HepG2 (cell line): ENCODE results near the gene DPT. TPM values are rescaled to one million over a fixed set of nuclear protein-coding genes. Genes with fewer than 3 reads are reported as not detected.

Experiments used
- CEBPB ChIP-seq: IDR thresholded peaks from 2 replicates; pipeline ENCODE4 v1.6.1; 2011; ENCODE audit warnings: low read depth, low read length, improper control_type of control experiment, borderline replicate concordance
- FIP1L1 ChIP-seq: fragments of 200-400 bp; formaldehyde crosslinking; IDR thresholded peaks from 2 replicates; pipeline ENCODE4 v1.6.1; 2018; ENCODE audit warnings: low read depth, mild to moderate bottlenecking, low read length, moderate library complexity, borderline replicate concordance; ENCODE audit not compliant: insufficient read depth
- KDM5A ChIP-seq: fragments of 200-600 bp; sonication (generic); IDR thresholded peaks from 2 replicates; pipeline ENCODE4 v1.7.0; 2018; ENCODE audit warnings: antibody characterized with exemption, mild to moderate bottlenecking, low read length, borderline replicate concordance
- NFIB ChIP-seq: sonication (generic); formaldehyde crosslinking; IDR thresholded peaks from 2 replicates; pipeline ENCODE4 v1.9.0; 2021; ENCODE audit warnings: missing genetic modification reagents, mild to moderate bottlenecking, borderline replicate concordance
- NR1H2 ChIP-seq: sonication (generic); formaldehyde crosslinking; IDR thresholded peaks from 2 replicates; pipeline ENCODE4 v1.8.1; 2022; ENCODE audit warnings: low read depth, missing genetic modification reagents, borderline replicate concordance
- PCBP1 ChIP-seq: fragments of 200-400 bp; formaldehyde crosslinking; IDR thresholded peaks from 2 replicates; pipeline ENCODE4 v1.6.1; 2017; ENCODE audit warnings: mild to moderate bottlenecking, low read depth, low read length, borderline replicate concordance
- PHF8 ChIP-seq: sonication (generic); formaldehyde crosslinking; IDR thresholded peaks from 2 replicates; pipeline ENCODE4 v1.5.0; 2020; ENCODE audit warnings: missing genetic modification reagents
- POLR2AphosphoS2 ChIP-seq: IDR thresholded peaks from 2 replicates; pipeline ENCODE4 v1.6.1; 2011; ENCODE audit warnings: low read depth, low read length, improper control_type of control experiment
- SCMH1 ChIP-seq: sonication (generic); formaldehyde crosslinking; IDR thresholded peaks from 2 replicates; pipeline ENCODE4 v1.9.0; 2021; ENCODE audit warnings: missing genetic modification reagents, mild to moderate bottlenecking, borderline replicate concordance
- SMC3 ChIP-seq: IDR thresholded peaks from 2 replicates; pipeline ENCODE4 v1.6.1; 2011; ENCODE audit warnings: low read length, improper control_type of control experiment
- TAF1 ChIP-seq: sonication (generic); formaldehyde crosslinking; IDR thresholded peaks from 2 replicates; pipeline ENCODE4 v1.4.0; 2020; ENCODE audit warnings: missing genetic modification reagents
- ZBTB8A ChIP-seq: sonication (generic); formaldehyde crosslinking; IDR thresholded peaks from 2 replicates; pipeline ENCODE4 v1.4.0; 2020; ENCODE audit warnings: mild to moderate bottlenecking, low read depth, missing genetic modification reagents, borderline replicate concordance
- ZNF180 ChIP-seq: sonication (generic); formaldehyde crosslinking; IDR thresholded peaks from 2 replicates; pipeline ENCODE4 v1.4.0; 2020; ENCODE audit warnings: low read depth, missing genetic modification reagents, borderline replicate concordance
- ZNF260 ChIP-seq: sonication (generic); formaldehyde crosslinking; IDR thresholded peaks from 2 replicates; pipeline ENCODE4 v1.4.0; 2020; ENCODE audit warnings: missing genetic modification reagents, low read depth, mild to moderate bottlenecking, borderline replicate concordance
- ZNF350 ChIP-seq: sonication (generic); formaldehyde crosslinking; IDR thresholded peaks from 2 replicates; pipeline ENCODE4 v1.4.0; 2020; ENCODE audit warnings: mild to moderate bottlenecking, low read depth, missing genetic modification reagents, borderline replicate concordance
- polyA plus RNA-seq, 8 experiments: library from polyadenylated mRNA; depleted of rRNA in 3 of 8; stranded (reverse) in 7 of 8; unstranded in 1 of 8; fragments of >200 nt; fragmentation: Illumina TruSeq in 4 of 8; extraction: Trizol in 4 of 8; gene quantifications; 2 replicates each; pipeline versions ENCODE4 v1.2.1 to v1.2.3, GENCODE V29; 2011 to 2016; ENCODE audit warnings: low read depth in 4 of 8, missing spikeins in 1 of 8, mixed read lengths in 1 of 8; ENCODE audit not compliant: insufficient read depth in 1 of 8
- total RNA-seq, 5 experiments: library from RNA; depleted of rRNA; stranded (reverse); fragments of >200 nt; fragmentation: Illumina TruSeq; extraction: Trizol; gene quantifications; 2 replicates each; pipeline ENCODE4 v1.2.3, GENCODE V29; 2016; ENCODE audit warnings: low read depth in 1 of 5
- TF ChIP-seq, protein P1 (sequence below): sonication (generic); formaldehyde crosslinking; IDR thresholded peaks from 2 replicates; pipeline ENCODE4 v1.4.0; 2020; ENCODE audit warnings: missing genetic modification reagents
- TF ChIP-seq, protein P2 (sequence below): sonication (generic); formaldehyde crosslinking; IDR thresholded peaks from 2 replicates; pipeline ENCODE4 v1.8.0; 2022; ENCODE audit warnings: low read depth, missing genetic modification reagents
- TF ChIP-seq, protein P3 (sequence below): IDR thresholded peaks from 2 replicates; pipeline ENCODE4 v1.6.1; 2016; ENCODE audit warnings: control low read depth
- TF ChIP-seq, protein P4 (sequence below): fragments of 450-650 bp; IDR thresholded peaks from 2 replicates; pipeline ENCODE4 v1.6.1; 2017; ENCODE audit warnings: mild to moderate bottlenecking
- TF ChIP-seq, protein P5 (sequence below): sonication (generic); formaldehyde crosslinking; IDR thresholded peaks from 2 replicates; pipeline ENCODE4 v1.5.0; 2020; ENCODE audit warnings: mild to moderate bottlenecking, missing genetic modification reagents
- TF ChIP-seq, protein P6 (sequence below): IDR thresholded peaks from 2 replicates; pipeline ENCODE4 v1.6.1; 2016; ENCODE audit warnings: mild to moderate bottlenecking, missing biosample characterization, missing genetic modification reagents

Gene DPT
- total and polyA plus RNA-seq, 2 of the 13 experiments (the other 11 are each of a cell fraction or from before 2014, with no cell fraction given) = 0.04 TPM; not detected in 1

DNA sequence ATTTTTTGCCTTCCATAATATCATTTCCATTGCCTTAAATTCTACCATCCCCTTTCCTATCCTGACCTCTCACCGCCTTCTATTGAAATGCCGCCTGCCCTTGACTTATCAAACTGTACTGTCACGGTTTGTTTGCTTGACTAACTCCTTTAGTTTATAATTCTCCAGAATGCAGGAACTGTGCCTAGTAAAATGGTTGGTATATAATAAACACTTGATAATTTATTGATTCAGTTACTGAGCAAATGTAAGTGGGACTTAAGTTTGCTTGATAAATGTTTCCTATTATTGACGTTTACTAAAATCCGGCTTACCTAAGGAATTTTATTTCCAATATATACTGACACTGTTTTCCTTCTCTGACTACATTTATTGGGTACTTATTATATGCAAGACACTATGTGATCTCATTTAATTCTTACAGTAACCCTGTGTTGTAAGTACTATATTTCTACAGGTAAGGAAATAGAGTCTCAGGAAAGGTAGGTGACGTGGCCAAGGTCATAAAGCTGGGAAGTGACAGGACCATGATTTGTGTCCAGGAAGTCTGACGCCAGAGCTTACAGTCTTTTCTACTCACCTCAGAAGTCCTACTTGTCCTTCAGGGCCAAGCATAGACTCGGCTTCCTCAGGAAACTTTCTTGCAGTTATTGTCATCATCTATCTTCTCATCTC lies 35.7 kb downstream of the DPT start (continued):
- TF ChIP-seq FIP1L1 = no peak
- TF ChIP-seq, protein P1, sequence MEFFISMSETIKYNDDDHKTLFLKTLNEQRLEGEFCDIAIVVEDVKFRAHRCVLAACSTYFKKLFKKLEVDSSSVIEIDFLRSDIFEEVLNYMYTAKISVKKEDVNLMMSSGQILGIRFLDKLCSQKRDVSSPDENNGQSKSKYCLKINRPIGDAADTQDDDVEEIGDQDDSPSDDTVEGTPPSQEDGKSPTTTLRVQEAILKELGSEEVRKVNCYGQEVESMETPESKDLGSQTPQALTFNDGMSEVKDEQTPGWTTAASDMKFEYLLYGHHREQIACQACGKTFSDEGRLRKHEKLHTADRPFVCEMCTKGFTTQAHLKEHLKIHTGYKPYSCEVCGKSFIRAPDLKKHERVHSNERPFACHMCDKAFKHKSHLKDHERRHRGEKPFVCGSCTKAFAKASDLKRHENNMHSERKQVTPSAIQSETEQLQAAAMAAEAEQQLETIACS (CRISPR knock-in tag) = no peak
- no peak for TF ChIP-seq PHF8
- no peak for TF ChIP-seq NR1H2 (CRISPR knock-in tag)
- TF ChIP-seq NFIB (CRISPR knock-in tag) = no peak
- no peak for TF ChIP-seq SCMH1
- no peak for TF ChIP-seq PCBP1
- no peak for TF ChIP-seq ZNF350 (CRISPR knock-in tag)
- TF ChIP-seq ZNF180 (CRISPR knock-in tag) = no peak
- TF ChIP-seq ZBTB8A (CRISPR knock-in tag) = no peak
- TF ChIP-seq, protein P2, sequence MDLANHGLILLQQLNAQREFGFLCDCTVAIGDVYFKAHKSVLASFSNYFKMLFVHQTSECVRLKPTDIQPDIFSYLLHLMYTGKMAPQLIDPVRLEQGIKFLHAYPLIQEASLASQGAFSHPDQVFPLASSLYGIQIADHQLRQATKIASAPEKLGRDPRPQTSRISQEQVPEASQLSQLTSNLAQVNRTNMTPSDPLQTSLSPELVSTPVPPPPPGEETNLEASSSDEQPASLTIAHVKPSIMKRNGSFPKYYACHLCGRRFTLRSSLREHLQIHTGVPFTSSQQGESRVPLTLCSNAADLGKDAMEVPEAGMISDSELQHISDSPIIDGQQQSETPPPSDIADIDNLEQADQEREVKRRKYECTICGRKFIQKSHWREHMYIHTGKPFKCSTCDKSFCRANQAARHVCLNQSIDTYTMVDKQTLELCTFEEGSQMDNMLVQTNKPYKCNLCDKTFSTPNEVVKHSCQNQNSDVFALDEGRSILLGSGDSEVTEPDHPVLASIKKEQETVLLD (CRISPR knock-in tag) = no peak
- TF ChIP-seq ZNF260 (CRISPR knock-in tag) = no peak
- TF ChIP-seq, protein P3, sequence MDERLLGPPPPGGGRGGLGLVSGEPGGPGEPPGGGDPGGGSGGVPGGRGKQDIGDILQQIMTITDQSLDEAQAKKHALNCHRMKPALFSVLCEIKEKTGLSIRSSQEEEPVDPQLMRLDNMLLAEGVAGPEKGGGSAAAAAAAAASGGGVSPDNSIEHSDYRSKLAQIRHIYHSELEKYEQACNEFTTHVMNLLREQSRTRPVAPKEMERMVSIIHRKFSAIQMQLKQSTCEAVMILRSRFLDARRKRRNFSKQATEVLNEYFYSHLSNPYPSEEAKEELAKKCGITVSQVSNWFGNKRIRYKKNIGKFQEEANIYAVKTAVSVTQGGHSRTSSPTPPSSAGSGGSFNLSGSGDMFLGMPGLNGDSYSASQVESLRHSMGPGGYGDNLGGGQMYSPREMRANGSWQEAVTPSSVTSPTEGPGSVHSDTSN = no peak
- no peak for TF ChIP-seq CEBPB
- no peak for TF ChIP-seq KDM5A
- TF ChIP-seq, protein P4, sequence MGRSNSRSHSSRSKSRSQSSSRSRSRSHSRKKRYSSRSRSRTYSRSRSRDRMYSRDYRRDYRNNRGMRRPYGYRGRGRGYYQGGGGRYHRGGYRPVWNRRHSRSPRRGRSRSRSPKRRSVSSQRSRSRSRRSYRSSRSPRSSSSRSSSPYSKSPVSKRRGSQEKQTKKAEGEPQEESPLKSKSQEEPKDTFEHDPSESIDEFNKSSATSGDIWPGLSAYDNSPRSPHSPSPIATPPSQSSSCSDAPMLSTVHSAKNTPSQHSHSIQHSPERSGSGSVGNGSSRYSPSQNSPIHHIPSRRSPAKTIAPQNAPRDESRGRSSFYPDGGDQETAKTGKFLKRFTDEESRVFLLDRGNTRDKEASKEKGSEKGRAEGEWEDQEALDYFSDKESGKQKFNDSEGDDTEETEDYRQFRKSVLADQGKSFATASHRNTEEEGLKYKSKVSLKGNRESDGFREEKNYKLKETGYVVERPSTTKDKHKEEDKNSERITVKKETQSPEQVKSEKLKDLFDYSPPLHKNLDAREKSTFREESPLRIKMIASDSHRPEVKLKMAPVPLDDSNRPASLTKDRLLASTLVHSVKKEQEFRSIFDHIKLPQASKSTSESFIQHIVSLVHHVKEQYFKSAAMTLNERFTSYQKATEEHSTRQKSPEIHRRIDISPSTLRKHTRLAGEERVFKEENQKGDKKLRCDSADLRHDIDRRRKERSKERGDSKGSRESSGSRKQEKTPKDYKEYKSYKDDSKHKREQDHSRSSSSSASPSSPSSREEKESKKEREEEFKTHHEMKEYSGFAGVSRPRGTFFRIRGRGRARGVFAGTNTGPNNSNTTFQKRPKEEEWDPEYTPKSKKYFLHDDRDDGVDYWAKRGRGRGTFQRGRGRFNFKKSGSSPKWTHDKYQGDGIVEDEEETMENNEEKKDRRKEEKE = no peak
- TF ChIP-seq TAF1 = no peak
- no peak for TF ChIP-seq SMC3
- TF ChIP-seq POLR2AphosphoS2 = no peak
- TF ChIP-seq, protein P5, sequence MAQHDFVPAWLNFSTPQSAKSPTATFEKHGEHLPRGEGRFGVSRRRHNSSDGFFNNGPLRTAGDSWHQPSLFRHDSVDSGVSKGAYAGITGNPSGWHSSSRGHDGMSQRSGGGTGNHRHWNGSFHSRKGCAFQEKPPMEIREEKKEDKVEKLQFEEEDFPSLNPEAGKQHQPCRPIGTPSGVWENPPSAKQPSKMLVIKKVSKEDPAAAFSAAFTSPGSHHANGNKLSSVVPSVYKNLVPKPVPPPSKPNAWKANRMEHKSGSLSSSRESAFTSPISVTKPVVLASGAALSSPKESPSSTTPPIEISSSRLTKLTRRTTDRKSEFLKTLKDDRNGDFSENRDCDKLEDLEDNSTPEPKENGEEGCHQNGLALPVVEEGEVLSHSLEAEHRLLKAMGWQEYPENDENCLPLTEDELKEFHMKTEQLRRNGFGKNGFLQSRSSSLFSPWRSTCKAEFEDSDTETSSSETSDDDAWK (CRISPR knock-in tag) = no peak
- TF ChIP-seq, protein P6, sequence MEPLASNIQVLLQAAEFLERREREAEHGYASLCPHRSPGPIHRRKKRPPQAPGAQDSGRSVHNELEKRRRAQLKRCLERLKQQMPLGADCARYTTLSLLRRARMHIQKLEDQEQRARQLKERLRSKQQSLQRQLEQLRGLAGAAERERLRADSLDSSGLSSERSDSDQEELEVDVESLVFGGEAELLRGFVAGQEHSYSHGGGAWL = no peak
